Naive B cell (primary cell): ENCODE results near the gene CYP2W1. TPM values are rescaled to one million over a fixed set of nuclear protein-coding genes. Genes with fewer than 3 reads are reported as not detected.
"Not testable (repeated sequence)": the region's sequence is repeated elsewhere in the genome, so short reads cannot be mapped to it uniquely, and the experiment has no call there.

Experiments used
- ATAC-seq, 2 donors: fragments of 150-1000 bp; cut with Tn5 transposase; 2 replicates each; pipeline ENCODE4 v1.10.0; 2021; ENCODE audit warnings: low read depth in 2 of 2, mild to moderate bottlenecking in 2 of 2, moderate library complexity in 2 of 2
- DNase-seq: peaks from one replicate; pipeline ENCODE4 v3.0.0; 2022
- H3K27ac Mint-ChIP-seq, 6 donors: one replicate each; pipeline ENCODE4 v1.8.0; 2020 to 2022; ENCODE audit warnings: mild to moderate bottlenecking in 6 of 6, mixed read lengths in 6 of 6, moderate library complexity in 5 of 6, inconsistent platforms in 2 of 6
- H3K27me3 Mint-ChIP-seq, 3 donors: one replicate each; pipeline ENCODE4 v1.8.0; 2021 to 2022; ENCODE audit warnings: mixed read lengths in 3 of 3, mild to moderate bottlenecking in 1 of 3
- H3K36me3 Mint-ChIP-seq, 2 donors: one replicate each; pipeline ENCODE4 v1.8.0; 2020 to 2022; ENCODE audit warnings: mixed read lengths in 2 of 2, inconsistent platforms in 1 of 2, mild to moderate bottlenecking in 1 of 2
- H3K4me1 Mint-ChIP-seq, 3 donors: one replicate each; pipeline ENCODE4 v1.8.0; 2020 to 2022; ENCODE audit warnings: mixed read lengths in 3 of 3, inconsistent platforms in 1 of 3, mild to moderate bottlenecking in 1 of 3, moderate library complexity in 1 of 3
- H3K4me3 Mint-ChIP-seq, 8 donors: one replicate each; pipeline ENCODE4 v1.8.0; 2020 to 2022; ENCODE audit warnings: mild to moderate bottlenecking in 8 of 8, mixed read lengths in 8 of 8, moderate library complexity in 8 of 8, inconsistent platforms in 2 of 8
- H3K9me3 Mint-ChIP-seq, 7 donors: one replicate each; pipeline ENCODE4 v1.8.0; 2020 to 2022; ENCODE audit warnings: mixed read lengths in 7 of 7, mild to moderate bottlenecking in 5 of 7, inconsistent platforms in 2 of 7, moderate library complexity in 1 of 7
- polyA plus RNA-seq, 6 donors: library from polyadenylated mRNA; unstranded; fragments of 300-500 nt; fragmentation: Illumina TruSeq; gene quantifications; one replicate each; pipeline ENCODE4 v1.2.3, GENCODE V29; 2021; ENCODE audit warnings: low read depth in 6 of 6

CYP2W1 gene
- polyA plus RNA-seq, 6 donors from 2014 or later, result not detected

DNA sequence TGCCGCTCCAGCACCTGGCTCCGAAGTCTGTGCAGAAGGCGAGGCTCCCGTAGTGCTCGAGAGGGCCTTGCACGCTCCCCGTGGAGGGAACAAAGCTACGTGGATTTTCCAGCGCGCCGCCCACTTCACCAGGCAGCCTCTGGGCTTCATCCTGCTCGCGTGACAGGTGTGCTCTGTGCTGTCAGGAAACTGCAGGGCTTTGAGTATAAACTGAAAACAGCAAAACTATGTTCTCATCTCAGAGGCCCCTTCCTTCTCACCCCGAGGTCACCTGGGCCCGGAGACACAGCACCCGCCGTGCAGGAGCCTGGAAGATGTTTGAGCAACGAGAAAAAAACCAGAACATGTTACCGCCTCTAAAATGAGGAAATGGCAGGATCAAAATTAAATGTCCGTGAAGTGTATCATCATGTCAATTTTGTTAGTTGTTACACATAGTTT lies 43.8 kb downstream of the CYP2W1 start:
- H3K27ac Mint-ChIP-seq, result peak overlapping the region; percentile 83 to 100 (median 100)
- ATAC-seq (no peak), DNase-seq (peak; percentile 63)
- peaks cover 0 to 7% (median 0%) of the 10 kb centered on the region in 7 donors for H3K9me3 Mint-ChIP-seq
- H3K4me1 Mint-ChIP-seq, result peaks cover 70 to 81% (median 73%) of the 10 kb centered on the region in 3 donors
- peaks cover 3 to 12% of the 10 kb centered on the region in 2 donors for H3K36me3 Mint-ChIP-seq
- H3K4me3 Mint-ChIP-seq, result peak overlapping the region; percentile 82 to 93 (median 92)
- H3K27me3 Mint-ChIP-seq, result peaks cover 0 to 10% (median 0%) of the 10 kb centered on the region in 3 donors

DNA sequence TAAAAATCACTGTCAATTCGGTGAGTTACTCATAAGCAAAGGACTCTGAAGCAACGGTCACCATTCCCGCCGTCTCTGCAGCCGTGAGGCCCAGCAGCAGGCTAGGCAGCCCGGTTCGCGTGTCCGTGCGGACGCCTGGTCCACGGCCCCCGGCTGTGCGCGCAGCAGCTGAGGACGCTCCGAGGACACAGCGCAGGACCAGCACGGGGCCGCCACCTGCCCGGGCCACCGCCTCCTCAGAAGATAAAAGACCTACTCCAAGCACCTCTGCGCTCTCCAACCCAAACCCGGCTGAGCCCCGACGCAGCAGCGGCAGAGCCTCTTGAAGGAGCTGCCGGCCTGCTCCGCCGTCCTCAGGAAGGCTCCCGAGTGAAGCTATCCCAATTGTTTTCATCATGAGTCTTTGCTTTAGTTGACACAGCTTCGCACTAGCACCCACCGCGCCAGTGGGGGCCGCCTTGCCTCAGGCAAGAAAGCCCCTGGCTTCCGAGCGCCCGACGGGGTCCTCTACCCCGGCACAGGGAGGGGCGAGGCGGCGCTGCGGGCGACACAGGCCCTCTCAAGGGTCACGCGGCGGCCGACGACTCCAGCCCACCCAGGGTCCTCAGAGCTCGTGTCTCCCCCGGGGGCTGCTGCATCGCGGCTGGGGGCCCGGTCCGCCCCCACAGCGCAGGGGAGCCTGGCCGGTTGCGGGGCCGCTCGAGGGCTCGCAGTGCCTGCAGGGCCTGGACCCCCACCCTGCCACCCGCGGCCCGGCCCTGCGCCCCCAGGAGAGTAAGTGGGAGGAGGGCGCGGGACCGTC lies 44.5 kb downstream of the CYP2W1 start:
- peak overlapping the region; percentile 82 to 93 (median 92) for H3K4me3 Mint-ChIP-seq
- H3K27ac Mint-ChIP-seq, result peak overlapping the region; percentile 86 to 100 (median 100)
- no peak for ATAC-seq
- peaks cover 3 to 10% of the 10 kb centered on the region in 2 donors for H3K36me3 Mint-ChIP-seq
- peaks cover 66 to 77% (median 69%) of the 10 kb centered on the region in 3 donors for H3K4me1 Mint-ChIP-seq
- peaks cover 0 to 10% (median 0%) of the 10 kb centered on the region in 3 donors for H3K27me3 Mint-ChIP-seq
- H3K9me3 Mint-ChIP-seq, result peaks cover 0 to 6% (median 0%) of the 10 kb centered on the region in 7 donors
- DNase-seq, result no peak

GRCh38 chr7:1028044-1028770 lies 45.2 kb downstream of the CYP2W1 start:
- H3K4me3 Mint-ChIP-seq, result peak overlapping the region; percentile 67 to 90 (median 82)
- peaks cover 3 to 5% of the 10 kb centered on the region in 2 donors for H3K36me3 Mint-ChIP-seq
- peaks cover 61 to 69% (median 62%) of the 10 kb centered on the region in 3 donors for H3K4me1 Mint-ChIP-seq
- H3K27ac Mint-ChIP-seq, result peak overlapping the region in 3 of 6 donors; percentile 90 to 99 (median 94)
- peak; percentile 34 to 49 for ATAC-seq
- H3K27me3 Mint-ChIP-seq, result peaks cover 0 to 10% (median 0%) of the 10 kb centered on the region in 3 donors
- peaks cover 0 to 3% (median 0%) of the 10 kb centered on the region in 7 donors for H3K9me3 Mint-ChIP-seq
- peak; percentile 87 for DNase-seq

DNA sequence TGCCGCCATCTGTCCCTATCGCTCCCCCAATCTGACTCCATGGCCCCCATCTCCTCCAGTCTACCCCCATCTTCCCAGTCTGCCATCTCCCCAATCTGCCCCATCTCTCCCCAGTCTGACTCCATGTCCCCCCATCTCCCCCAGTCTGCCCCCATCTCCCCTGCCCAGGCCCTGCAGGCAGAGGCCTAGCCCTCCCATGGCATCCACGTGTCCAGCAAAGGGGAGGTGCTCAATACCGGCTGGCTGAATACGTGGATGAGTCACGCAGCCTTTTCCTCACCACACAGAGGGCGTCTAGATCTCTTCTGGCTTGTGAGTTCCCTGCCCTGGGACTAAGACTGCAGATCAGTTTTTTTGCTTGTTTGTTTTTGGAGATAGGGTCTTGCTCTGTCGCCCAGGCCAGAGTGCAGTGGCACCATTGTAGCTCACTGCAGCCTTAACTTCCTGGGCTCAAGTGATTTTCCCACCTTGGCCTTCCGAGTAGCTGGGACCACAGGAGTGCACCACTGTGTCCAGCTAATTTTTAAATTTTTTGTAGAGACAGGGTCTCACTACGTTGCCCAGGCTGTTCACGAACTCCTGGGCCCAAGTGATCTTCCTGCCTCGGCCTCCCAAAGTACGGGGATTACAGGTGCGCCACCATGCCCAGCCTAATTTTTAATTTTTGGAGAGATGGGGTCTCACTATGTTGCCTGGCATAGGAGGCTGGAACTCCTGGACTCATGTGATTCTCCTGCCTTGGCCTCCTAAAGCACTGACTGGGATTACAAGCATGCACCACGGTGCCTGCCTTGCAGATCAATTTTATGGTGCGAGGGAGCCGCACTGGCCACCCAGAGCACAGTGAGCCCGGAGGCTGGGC lies 46.0 kb downstream of the CYP2W1 start:
- DNase-seq, result no peak
- Mint-ChIP-seq H3K4me1 (peaks cover 53 to 61% (median 54%) of the 10 kb centered on the region in 3 donors), H3K27me3 (peaks cover 0 to 10% (median 0%) of the 10 kb centered on the region in 3 donors), H3K36me3 (peaks cover 3 to 5% of the 10 kb centered on the region in 2 donors), H3K9me3 (peaks cover 0 to 3% (median 0%) of the 10 kb centered on the region in 7 donors), H3K4me3 (peak overlapping the region; percentile 67 to 90 (median 82)), H3K27ac (peak overlapping the region; percentile 14 to 99 (median 90))
- no peak for ATAC-seq

DNA sequence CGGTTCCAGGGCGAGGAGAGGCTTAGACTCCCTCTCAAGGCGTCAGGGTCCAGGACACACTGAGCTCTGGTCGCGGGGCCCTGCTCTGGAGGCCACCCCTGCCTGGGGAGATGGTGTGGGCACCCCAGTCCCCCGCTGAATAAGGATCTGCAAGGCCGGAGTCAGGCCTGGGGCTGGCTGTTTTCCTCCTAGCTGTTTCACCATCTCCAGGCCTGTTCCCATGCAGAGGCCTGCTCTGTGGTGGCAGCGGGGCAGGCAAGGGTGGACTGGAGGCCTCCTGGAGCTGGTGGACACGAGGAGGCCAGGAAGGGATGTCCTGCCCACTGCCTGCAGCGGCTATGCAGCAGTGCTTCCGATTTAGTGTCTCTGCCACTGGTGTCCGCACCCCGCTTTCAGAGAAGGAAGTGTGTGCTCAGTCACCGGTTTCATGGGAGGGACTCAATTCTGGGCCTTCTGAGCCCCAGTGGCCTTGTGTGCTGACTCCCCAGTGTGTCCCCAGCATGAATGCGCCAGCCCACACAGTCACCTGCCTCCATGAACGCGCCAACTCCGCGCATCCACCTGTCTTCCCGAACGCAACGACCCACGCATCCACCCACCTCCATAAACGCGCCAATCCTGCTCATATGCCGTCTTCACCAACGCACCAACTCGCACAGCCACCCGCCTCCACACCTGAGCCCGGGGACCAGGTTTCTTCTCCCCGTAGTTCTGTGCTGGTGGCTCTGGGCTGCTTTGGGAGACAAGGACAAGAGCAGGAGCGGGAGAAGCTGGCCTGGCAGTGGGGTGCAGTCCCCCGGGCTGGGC lies 46.9 kb downstream of the CYP2W1 start:
- DNase-seq, result no peak
- Mint-ChIP-seq H3K27me3 (peaks cover 0 to 10% (median 0%) of the 10 kb centered on the region in 3 donors), H3K4me3 (peak overlapping the region; percentile 15 to 83 (median 70)), H3K36me3 (peaks cover 3 to 5% of the 10 kb centered on the region in 2 donors), H3K9me3 (peaks cover 0 to 3% (median 0%) of the 10 kb centered on the region in 7 donors), H3K4me1 (peaks cover 45 to 53% (median 46%) of the 10 kb centered on the region in 3 donors), H3K27ac (peak overlapping the region in 4 of 6 donors; percentile 72 to 94 (median 83))
- ATAC-seq, result no peak

DNA sequence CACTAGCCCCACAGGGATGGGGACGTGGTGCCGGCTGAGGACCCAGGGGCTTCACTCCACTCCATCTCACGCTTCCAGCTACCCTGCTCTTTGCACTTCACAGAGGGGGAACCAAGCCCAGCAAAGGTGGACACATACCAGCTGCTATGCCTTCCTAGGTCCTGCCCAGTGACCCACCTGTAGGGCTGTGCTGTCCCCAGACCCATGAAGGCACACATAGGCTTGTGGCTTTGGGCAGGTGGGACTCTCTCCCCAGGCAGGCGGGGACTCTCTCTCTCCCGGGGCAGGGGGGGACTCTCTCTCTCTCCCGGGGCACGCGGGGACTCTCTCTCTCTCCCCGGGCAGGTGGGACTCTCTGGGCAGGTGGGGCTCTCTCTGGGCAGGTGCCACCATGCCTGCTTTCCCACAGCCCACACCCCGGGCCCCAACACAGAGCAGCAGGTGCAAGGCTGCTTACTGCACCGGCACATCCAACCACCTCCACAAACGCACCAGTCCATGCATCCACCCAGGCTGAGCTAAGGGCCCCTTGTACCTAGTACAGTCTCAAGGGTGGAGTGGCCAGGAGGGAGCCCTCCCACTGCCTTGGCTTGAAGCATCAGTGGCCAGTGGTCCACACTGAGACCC lies 47.6 kb downstream of the CYP2W1 start:
- ATAC-seq (no peak), DNase-seq (peak; percentile 46)
- Mint-ChIP-seq H3K4me1 (peaks cover 38 to 46% (median 40%) of the 10 kb centered on the region in 3 donors), H3K4me3 (peak overlapping the region in 7 of 8 donors; percentile 15 to 82 (median 60)), H3K27me3 (peaks cover 0 to 10% (median 0%) of the 10 kb centered on the region in 3 donors), H3K9me3 (peaks cover 0 to 3% (median 2%) of the 10 kb centered on the region in 7 donors), H3K36me3 (peaks cover 3 to 5% of the 10 kb centered on the region in 2 donors), H3K27ac (peak overlapping the region in 4 of 6 donors; percentile 74 to 92 (median 87))

GRCh38 chr7:1031716-1032455 lies 48.9 kb downstream of the CYP2W1 start:
- peaks cover 25 to 33% (median 31%) of the 10 kb centered on the region in 3 donors for H3K4me1 Mint-ChIP-seq

GRCh38 chr7:1032536-1033181 lies 49.7 kb downstream of the CYP2W1 start:
- H3K4me1 Mint-ChIP-seq, result peaks cover 19 to 26% (median 26%) of the 10 kb centered on the region in 3 donors
- H3K4me3 Mint-ChIP-seq, result peak overlapping the region in 2 of 8 donors; percentile 9 to 41
- ATAC-seq (no peak), DNase-seq (no peak)
- peaks cover 0 to 10% (median 0%) of the 10 kb centered on the region in 3 donors for H3K27me3 Mint-ChIP-seq
- H3K27ac Mint-ChIP-seq, result peak overlapping the region in 1 of 6 donors; percentile 82
- peaks cover 0 to 3% (median 2%) of the 10 kb centered on the region in 7 donors for H3K9me3 Mint-ChIP-seq
- no peaks in the 10 kb centered on the region for H3K36me3 Mint-ChIP-seq

More at GRCh38 chr7:1031716-1032455, 48.9 kb downstream of the CYP2W1 start:
- H3K27ac Mint-ChIP-seq, result peak overlapping the region in 1 of 6 donors; percentile 74
- peaks cover 0 to 3% (median 2%) of the 10 kb centered on the region in 7 donors for H3K9me3 Mint-ChIP-seq
- no peaks in the 10 kb centered on the region for H3K36me3 Mint-ChIP-seq
- peaks cover 0 to 10% (median 0%) of the 10 kb centered on the region in 3 donors for H3K27me3 Mint-ChIP-seq
- no peak overlapping the region for H3K4me3 Mint-ChIP-seq
- DNase-seq, result no peak
- ATAC-seq, result no peak

- Mint-ChIP-seq H3K27ac (peak overlapping the region in 1 of 6 donors; percentile 32), H3K27me3 (peaks cover 0 to 10% (median 0%) of the 10 kb centered on the region in 3 donors), H3K4me1 (peaks cover 17 to 26% (median 23%) of the 10 kb centered on the region in 3 donors), H3K4me3 (peak overlapping the region in 2 of 8 donors; percentile 15 to 25), H3K36me3 (no peaks in the 10 kb centered on the region), H3K9me3 (peaks cover 0 to 3% (median 2%) of the 10 kb centered on the region in 7 donors)
- ATAC-seq (no peak), DNase-seq (no peak)
Observed at GRCh38 chr7:1033546-1034145, 50.7 kb downstream of the CYP2W1 start.

- not testable (repeated sequence) for H3K27me3 Mint-ChIP-seq, H3K27ac Mint-ChIP-seq, ATAC-seq, DNase-seq, H3K36me3 Mint-ChIP-seq, H3K9me3 Mint-ChIP-seq
- H3K4me3 Mint-ChIP-seq, result peak overlapping the region in 1 of 8 donors; percentile 2
- H3K4me1 Mint-ChIP-seq, result peaks cover 7 to 16% (median 15%) of the 10 kb centered on the region in 3 donors
Observed at GRCh38 chr7:1034769-1035168, 51.8 kb downstream of the CYP2W1 start.
